GM18909 (cell line): ENCODE measurements around the gene BCL2L14.
"Not testable (repeated sequence)": the region's sequence is repeated elsewhere in the genome, so short reads cannot be mapped to it uniquely, and the experiment has no call there.

Experiments used
- ATAC-seq: cut with Tn5 transposase; IDR thresholded peaks from one replicate; pipeline ENCODE4 v1.9.1; 2021; ENCODE audit warnings: mild to moderate bottlenecking; ENCODE audit not compliant: unreplicated experiment, poor library complexity

The BCL2L14 gene

DNA sequence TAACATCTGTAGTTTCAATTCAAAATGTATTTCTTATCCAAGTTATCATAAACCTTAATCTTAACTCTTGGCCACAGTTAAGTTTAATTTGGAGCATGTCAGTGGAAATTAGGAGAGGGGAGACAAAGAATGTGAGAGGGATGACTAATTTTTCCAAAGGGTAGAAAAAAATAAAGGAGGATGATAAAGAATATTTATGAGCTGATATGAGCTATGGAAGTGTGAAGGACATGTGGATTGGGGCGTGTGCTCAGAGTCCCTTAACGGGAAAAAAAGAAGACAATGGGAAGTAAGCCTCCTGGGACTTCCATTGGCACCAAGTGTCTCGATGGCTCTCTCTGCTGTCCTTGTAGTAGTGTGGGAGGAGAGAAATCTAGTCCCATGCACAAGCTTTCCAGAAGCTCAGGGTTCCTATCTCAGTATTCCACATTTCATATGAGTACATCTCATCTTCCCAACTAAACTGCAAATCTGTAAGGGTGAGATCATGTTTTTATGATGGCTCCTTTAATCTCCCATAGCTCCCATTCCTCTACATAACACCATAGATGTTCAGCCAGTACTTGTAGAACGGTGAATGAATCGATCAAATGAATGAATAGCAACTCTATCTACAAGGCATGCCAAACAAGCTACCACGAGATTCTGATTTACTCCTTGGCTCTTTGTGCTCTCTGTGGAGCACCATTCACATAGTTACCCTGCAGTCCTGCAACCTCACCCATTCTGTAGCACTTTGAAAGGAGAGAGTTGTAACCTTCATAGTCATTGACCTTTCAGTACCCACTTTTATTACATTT lies 27.4 kb downstream of the BCL2L14 start:
- no peak for ATAC-seq

GRCh38 chr12:12098691-12099015 lies 27.9 kb downstream of the BCL2L14 start:
- no peak for ATAC-seq

GRCh38 chr12:12099102-12099501 lies 28.4 kb downstream of the BCL2L14 start:
- ATAC-seq: no peak

- ATAC-seq: no peak
Measured at GRCh38 chr12:12107678-12108077, 36.9 kb downstream of the BCL2L14 start.

- no peak for ATAC-seq
Measured at GRCh38 chr12:12108441-12109058, 37.8 kb downstream of the BCL2L14 start.

DNA sequence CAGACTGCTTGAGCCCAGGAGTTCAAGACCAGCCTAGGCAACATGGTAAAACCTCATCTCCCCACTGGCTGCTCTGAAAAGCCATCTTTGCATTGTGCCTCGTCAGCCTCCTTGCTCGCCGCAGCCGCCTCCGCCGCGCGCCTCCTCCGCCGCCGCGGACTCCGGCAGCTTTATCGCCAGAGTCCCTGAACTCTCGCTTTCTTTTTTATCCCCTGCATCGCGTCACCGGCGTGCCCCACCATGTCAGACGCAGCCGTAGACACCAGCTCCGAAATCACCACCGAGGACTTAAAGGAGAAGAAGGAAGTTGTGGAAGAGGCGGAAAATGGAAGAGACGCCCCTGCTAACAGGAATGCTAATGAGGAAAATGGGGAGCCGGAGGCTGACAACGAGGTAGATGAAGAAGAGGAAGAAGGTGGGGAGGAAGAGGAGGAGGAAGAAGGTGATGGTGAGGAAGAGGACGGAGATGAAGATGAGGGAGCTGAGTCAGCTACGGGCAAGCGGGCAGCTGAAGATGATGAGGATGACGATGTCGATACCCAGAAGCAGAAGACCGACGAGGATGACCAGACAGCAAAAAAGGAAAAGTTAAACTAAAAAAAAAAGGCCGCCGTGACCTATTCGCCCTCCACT lies 40.3 kb downstream of the BCL2L14 start:
- ATAC-seq: not testable (repeated sequence)

- ATAC-seq: no peak
Measured at GRCh38 chr12:12115514-12115913, 44.8 kb downstream of the BCL2L14 start.

- ATAC-seq: no peak
Measured at GRCh38 chr12:12116677-12117076, 45.9 kb downstream of the BCL2L14 start.

- ATAC-seq: no peak
Measured at GRCh38 chr12:12121061-12121460, 50.3 kb downstream of the BCL2L14 start.

GRCh38 chr12:12123036-12123604 lies 52.4 kb downstream of the BCL2L14 start:
- no peak for ATAC-seq

- no peak for ATAC-seq
Measured at GRCh38 chr12:12126551-12126950, 55.8 kb downstream of the BCL2L14 start.

DNA sequence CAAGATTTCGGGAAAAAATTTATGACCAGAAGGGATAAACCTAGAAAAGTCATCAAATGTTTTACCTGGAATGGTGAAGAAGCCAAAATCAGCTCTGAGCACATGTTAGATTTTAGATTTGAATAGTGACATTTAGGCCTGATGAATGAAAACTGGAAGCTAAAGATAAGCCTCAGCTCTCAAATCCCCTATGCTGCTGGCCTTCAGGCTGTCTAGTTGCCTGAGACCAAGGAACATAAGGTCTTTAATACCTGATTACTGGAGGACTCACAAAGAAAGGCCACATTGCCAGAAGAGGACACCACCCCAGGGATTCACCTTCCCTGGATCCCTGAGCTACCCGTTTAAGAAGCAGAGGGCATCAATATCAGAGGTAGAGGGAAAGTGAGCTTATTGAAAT lies 56.6 kb downstream of the BCL2L14 start:
- no peak for ATAC-seq

GRCh38 chr12:12128670-12129069 lies 57.9 kb downstream of the BCL2L14 start:
- no peak for ATAC-seq

DNA sequence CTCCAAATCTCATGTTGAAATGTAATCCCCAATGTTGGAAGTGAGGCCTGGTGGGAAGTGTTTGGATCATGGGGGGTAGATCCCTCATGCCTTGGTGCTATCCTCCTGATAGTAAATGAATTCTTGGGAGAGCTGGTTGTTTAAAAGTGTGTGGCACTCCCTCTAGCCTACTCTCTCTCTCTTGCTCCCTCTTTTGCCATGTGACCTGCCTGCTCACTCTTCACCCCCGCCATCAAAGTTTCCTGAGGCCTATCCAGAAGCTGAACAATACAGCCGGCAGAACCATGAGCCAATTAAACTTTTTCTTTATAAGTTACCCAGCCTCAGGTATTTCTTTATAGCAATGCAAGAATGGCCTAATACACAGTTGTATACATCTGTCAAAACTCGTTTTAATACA lies 62.5 kb downstream of the BCL2L14 start:
- ATAC-seq: no peak

- ATAC-seq: no peak
Measured at GRCh38 chr12:12133785-12134184, 63.0 kb downstream of the BCL2L14 start.

DNA sequence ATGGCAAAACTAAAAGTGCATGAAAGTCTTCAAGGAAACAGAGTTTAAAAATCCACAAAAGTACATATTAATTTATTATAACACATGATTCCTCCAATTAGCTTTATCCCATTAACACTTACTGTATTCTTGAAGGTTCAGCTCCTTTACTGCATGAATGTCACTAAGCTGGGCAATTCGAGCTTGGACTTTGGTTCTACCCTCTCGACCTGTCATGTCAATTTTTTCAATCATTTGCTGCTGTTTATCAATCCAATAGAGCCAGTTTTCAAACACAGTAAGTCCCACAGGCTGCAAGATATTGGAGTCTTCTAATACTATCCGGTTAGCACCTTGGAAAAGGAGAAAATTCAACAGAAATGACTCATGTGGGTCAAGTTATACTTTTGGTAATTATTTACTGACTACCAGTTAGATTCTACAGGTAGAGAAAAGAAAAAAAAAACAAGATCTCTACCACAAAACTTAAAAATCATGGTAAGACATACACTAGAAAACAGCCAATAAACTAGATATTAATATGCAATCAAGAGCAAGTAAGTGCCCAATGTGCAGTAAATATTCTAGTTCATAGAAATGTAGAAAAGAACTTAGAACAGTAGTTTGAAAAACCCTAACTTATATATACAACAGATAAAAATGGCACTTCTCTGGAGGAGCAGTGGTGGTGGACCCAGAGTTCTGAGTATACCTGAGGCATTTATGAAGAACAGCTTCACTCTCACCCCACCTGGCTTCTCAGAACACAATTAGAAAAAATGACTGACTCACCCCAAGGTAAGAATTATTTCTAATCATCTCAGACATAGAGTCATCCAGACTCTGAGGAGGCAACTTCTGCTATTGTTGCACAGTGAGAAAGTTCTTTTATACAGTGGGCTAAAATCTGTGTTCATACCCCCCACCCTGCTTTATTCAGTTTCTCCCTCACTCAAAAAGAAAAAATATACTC lies 67.7 kb downstream of the BCL2L14 start:
- ATAC-seq: no peak

GRCh38 chr12:12141000-12141399 lies 70.3 kb downstream of the BCL2L14 start:
- ATAC-seq: no peak

- not testable (repeated sequence) for ATAC-seq
Measured at GRCh38 chr12:12144531-12144930, 73.8 kb downstream of the BCL2L14 start.

GRCh38 chr12:12147111-12147510 lies 76.4 kb downstream of the BCL2L14 start:
- ATAC-seq: no peak
